Activated CD4-positive, alpha-beta T cell treated with anti-CD3 and anti-CD28 coated beads for 1 hour (primary cell): ENCODE measurements around the gene XPNPEP3.
"Not testable (repeated sequence)": the region's sequence is repeated elsewhere in the genome, so short reads cannot be mapped to it uniquely, and the experiment has no call there.

Source experiments
- DNase-seq: peaks from one replicate; pipeline ENCODE4 v3.0.0-alpha.2; 2020

XPNPEP3 gene

GRCh38 chr22:40862013-40862412 lies 5.1 kb downstream of the XPNPEP3 start, which contains the start of gene DNAJB7:
Gene DNAJB7, minus strand, starts transcription at chr22:40862113. Its CDS starts 119 bp downstream, at chr22:40861994.
- DNase-seq: no peak

- no peak for DNase-seq
These were observed 5.6 kb downstream of the XPNPEP3 start for GRCh38 chr22:40862537-40862936.

- DNase-seq: no peak
These were observed 10.2 kb downstream of the XPNPEP3 start for GRCh38 chr22:40867109-40867508.

- not testable (repeated sequence) for DNase-seq
These were observed 11.4 kb downstream of the XPNPEP3 start for GRCh38 chr22:40868379-40868778.

DNA sequence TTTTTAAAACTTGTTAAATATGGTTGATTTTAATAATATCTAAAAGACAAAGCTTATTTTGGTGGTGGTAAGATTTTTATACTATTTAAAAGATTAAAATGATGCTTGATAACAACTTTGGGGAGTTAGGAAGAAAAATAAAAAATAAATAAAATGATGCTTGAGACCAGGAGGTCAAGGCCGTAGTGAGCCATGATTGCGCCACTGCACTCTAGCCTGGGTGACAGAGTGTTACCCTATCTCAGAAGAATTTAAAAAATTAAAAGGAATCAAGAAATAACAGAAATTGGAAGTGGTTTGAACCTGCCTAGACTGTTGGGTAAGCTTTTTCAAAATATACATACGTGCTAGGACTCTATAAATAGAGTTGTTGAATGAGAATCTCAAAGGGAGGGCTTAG lies 17.1 kb downstream of the XPNPEP3 start:
- DNase-seq: no peak

DNA sequence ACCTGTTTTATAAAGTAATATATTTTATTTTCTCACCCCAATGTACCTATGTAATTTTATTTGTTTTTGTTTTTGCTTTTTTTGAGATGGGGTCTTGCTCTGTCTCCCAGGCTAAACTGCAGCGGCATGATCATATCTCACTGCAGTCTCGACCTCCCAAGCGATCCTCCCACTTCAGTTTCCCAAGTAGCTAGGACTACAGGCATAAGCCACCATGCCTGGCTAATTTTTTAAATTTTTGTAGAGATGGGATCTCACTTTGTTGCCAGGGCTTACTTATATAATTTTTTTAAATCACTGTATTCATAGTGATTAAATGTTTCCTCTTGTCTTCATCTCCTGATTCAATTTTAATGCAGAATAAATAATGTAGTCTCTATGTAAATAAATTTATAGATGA lies 18.2 kb downstream of the XPNPEP3 start:
- no peak for DNase-seq

DNA sequence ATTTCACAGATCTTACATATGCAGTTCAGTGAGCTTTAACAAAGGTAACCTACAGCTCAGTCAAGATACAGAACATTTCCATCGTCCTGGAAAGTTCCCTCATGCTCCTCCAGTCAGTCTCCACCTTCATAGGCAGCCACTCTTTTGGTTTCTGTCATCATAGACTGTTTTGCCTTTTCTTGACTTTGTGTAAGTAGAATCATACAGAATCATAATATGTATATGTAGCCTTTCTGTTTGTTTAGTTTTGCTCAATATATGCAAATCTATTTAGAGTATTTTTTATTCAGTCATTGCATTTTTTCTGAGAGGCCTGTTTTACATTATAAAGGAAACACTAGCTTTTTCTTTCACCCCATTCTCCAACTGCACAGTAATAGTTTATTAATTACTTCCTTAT lies 20.0 kb downstream of the XPNPEP3 start:
- DNase-seq: no peak

GRCh38 chr22:40877488-40877887 lies 20.5 kb downstream of the XPNPEP3 start:
- DNase-seq: no peak

- DNase-seq: no peak
These were observed 22.0 kb downstream of the XPNPEP3 start for GRCh38 chr22:40878922-40879321.

DNA sequence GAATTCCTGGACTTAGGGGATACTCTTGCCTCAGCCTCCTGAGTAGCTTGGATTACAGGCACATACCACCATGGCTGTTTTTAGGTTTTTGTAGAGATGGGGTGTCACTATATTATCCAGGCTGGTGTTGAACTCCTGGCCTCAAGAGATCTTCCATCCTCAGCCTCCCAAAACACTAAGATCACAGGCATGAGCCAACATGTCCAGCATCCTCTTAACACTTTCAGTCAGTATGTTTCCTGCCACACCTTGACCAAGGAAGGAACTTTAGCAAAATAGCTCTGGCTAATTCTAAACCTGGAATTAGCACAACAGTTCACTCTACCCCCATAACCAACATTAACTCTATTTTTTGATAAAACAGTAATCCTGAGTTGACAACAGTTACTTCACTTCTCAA lies 32.2 kb downstream of the XPNPEP3 start:
- DNase-seq: no peak

DNA sequence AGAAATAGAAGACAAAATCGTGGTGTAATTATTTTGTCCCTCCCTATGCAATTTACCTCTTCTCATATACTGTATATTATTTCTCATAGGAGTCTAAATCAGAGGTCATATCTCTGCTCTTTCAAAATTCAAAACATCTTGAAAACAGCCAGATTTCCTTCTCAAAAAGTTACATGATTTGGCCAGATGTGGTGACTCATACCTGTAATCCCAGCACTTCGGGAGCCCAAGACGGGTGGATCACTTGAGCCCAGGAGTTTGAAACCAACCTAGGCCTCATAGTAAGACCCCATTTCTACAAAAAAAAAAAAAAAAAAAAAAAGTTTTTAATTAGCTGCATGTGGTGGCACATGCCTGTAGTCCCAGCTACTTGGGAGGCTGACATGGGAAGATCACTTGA lies 33.9 kb downstream of the XPNPEP3 start:
- no peak for DNase-seq

DNA sequence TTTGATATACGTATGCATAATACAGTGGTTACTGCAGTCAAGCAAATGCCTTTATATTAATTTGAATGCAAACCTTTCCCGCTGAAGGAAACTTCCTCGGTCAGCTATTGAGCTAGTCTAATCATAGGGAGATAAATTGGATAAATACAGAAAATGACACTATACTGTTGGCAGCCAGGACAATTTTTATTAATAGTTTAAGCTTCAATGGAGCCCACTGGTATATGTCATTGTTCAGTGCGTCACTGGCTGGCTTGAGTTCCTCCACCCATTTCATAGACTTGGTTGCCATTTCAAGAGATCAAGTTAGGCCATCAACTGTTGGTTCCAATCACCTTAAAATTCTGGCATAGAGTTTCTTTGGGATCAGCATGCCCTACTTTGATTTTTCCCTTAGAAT lies 37.5 kb downstream of the XPNPEP3 start:
- no peak for DNase-seq

GRCh38 chr22:40898850-40899357 lies 42.0 kb downstream of the XPNPEP3 start:
- no peak for DNase-seq

- no peak for DNase-seq
These were observed 47.2 kb downstream of the XPNPEP3 start for GRCh38 chr22:40904101-40904500.

DNA sequence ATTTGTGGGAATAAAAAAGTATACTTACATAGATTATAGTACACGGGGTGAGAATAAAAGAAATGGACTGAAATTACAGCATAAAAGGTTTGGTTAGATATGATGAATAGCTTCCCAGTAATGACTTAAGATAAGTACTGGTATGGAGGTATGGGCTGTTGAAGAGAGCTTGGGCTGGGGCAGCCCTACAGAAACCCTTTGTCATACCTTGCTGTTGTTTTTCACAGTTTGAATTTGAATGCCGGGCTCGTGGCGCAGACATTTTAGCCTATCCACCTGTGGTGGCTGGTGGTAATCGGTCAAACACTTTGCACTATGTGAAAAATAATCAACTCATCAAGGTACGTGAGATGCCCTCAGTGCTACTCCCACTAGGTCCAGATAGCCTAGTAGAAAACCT lies 51.9 kb downstream of the XPNPEP3 start:
- DNase-seq: no peak

DNA sequence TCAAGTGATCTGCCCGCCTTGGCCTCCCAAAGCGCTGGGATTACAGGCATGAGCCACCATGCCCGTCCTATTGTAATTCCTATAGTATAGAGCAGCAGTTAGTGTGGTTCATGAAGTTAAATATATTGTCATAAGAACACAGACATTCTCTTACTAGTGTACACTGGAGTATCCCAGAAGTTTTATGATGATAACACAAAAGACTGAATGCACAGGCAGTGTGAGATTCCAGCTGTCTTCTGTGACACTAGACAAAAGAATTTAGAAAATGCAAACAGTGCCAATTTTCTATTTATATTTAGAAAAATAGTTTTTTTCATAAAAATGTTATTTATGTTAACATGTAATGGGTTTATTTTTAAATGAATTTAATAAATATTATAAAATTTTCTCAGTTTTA lies 54.8 kb downstream of the XPNPEP3 start:
- DNase-seq: no peak

- not testable (repeated sequence) for DNase-seq
These were observed 56.0 kb downstream of the XPNPEP3 start for GRCh38 chr22:40912987-40913386.

DNA sequence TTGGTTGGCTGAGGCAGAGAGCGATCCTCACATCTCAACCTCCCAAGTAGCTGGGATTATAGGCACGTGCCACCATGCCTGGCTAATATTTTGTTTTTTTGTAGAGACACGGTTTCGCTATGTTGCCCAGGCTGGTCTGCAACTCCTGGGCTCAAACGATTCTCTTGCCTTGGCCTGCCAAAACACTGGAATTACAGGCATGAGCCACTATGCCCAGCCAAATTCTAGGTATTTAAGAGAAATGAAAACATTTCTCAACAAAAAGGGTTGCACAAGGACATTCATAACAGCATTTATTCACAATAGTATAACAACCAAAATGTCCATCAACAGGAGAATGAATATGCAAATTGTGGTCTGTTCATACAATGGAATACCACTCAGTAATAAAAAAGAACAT lies 62.5 kb downstream of the XPNPEP3 start:
- DNase-seq: no peak

- no peak for DNase-seq
These were observed 63.6 kb downstream of the XPNPEP3 start for GRCh38 chr22:40920526-40920925.

GRCh38 chr22:40922484-40923303 lies 65.7 kb downstream of the XPNPEP3 start:
- DNase-seq: no peak

DNA sequence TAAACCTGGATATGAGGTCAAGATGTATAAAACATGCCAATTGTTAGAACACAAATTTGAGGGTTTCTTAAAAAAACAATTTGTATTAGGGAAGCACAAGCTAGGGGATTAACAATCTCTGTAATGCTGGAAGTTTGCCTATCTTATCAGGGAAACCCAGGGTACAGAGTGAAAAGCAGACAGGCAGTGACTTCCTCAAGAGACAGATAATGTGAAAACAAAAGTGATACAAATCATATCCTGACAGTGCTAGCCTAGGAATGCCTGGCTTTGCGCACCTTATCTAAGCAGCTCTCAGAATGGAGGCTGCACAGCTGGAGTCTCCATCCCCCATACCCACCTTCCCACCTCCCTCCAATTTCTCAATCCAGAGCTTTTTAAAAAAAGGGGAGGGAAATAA lies 71.7 kb downstream of the XPNPEP3 start:
- DNase-seq: no peak

DNA sequence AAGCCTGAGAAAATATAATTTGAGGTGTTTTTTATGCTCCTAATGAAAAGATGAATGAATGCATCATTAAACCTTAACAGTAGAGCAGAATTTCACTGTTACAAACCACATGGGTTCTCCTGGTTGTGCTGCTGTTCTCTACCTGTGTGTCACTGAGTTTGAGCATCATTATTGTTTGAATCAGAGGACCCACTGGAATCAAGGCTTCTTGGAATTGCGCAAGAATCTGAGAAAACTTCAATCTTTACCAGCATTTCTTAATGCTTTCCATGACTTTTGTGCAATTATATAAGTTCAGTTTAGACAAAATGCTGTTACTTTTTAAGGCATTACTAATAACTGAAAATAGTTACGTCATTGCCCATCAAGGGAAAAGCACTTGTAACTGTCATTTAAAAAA lies 75.4 kb downstream of the XPNPEP3 start:
- DNase-seq: no peak

DNA sequence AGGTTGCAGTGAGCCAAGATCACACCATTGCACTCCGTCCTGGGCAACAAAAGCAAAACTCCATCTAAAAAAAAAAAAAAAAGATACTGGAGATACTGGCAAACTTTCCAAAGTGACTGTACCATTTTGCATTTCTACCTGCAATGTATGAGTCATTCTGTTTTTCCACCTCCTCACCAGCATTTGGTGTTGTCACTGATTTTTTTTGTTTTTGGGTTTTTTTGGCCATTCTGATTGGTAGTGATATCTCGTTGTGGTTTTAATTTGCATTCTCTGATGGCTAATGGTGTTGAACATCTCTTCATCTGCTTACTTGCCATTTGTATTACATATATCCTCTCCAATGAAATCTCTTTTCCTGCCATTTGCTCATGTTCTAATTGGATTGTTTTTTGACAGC lies 82.3 kb downstream of the XPNPEP3 start:
- no peak for DNase-seq

- peak; percentile 98 for DNase-seq
These were observed 94.2 kb downstream of the XPNPEP3 start, which contains the start of gene RBX1 for GRCh38 chr22:40950962-40951794. Gene RBX1, plus strand, starts transcription at chr22:40951378. Its CDS starts 21 bp downstream, at chr22:40951399.
